Memory B cell (primary cell): ENCODE results near the gene MIER2.

Source experiments
- ATAC-seq: fragments of 150-1000 bp; cut with Tn5 transposase; 2 replicates; pipeline ENCODE4 v1.10.0; 2021; ENCODE audit warnings: low read depth, mild to moderate bottlenecking, moderate library complexity
- DNase-seq, 2 donors: peaks; one replicate each; pipeline ENCODE4 v3.0.0; 2022; ENCODE audit warnings: low spot score in 2 of 2
- H3K27ac Mint-ChIP-seq: one replicate; pipeline ENCODE4 v1.8.0; 2022; ENCODE audit warnings: mild to moderate bottlenecking, moderate library complexity, mixed read lengths
- H3K27me3 Mint-ChIP-seq: one replicate; pipeline ENCODE4 v1.8.0; 2022; ENCODE audit warnings: mixed read lengths
- H3K36me3 Mint-ChIP-seq: one replicate; pipeline ENCODE4 v1.8.0; 2022; ENCODE audit warnings: mild to moderate bottlenecking, mixed read lengths
- H3K4me1 Mint-ChIP-seq: one replicate; pipeline ENCODE4 v1.8.0; 2022; ENCODE audit warnings: mixed read lengths
- H3K4me3 Mint-ChIP-seq: one replicate; pipeline ENCODE4 v1.8.0; 2022; ENCODE audit warnings: mild to moderate bottlenecking, moderate library complexity, mixed read lengths
- H3K9me3 Mint-ChIP-seq: one replicate; pipeline ENCODE4 v1.8.0; 2022; ENCODE audit warnings: mixed read lengths

MIER2 gene

GRCh38 chr19:306151-306900 lies 38.3 kb downstream of the MIER2 start:
- H3K4me3 Mint-ChIP-seq: no peak overlapping the region
- H3K27me3 Mint-ChIP-seq: no peaks in the 10 kb centered on the region
- no peak overlapping the region for H3K27ac Mint-ChIP-seq
- peaks cover 2% of the 10 kb centered on the region for H3K4me1 Mint-ChIP-seq
- no peaks in the 10 kb centered on the region for H3K9me3 Mint-ChIP-seq
- DNase-seq: no peak
- ATAC-seq: no peak
- peaks cover 23% of the 10 kb centered on the region for H3K36me3 Mint-ChIP-seq

DNA sequence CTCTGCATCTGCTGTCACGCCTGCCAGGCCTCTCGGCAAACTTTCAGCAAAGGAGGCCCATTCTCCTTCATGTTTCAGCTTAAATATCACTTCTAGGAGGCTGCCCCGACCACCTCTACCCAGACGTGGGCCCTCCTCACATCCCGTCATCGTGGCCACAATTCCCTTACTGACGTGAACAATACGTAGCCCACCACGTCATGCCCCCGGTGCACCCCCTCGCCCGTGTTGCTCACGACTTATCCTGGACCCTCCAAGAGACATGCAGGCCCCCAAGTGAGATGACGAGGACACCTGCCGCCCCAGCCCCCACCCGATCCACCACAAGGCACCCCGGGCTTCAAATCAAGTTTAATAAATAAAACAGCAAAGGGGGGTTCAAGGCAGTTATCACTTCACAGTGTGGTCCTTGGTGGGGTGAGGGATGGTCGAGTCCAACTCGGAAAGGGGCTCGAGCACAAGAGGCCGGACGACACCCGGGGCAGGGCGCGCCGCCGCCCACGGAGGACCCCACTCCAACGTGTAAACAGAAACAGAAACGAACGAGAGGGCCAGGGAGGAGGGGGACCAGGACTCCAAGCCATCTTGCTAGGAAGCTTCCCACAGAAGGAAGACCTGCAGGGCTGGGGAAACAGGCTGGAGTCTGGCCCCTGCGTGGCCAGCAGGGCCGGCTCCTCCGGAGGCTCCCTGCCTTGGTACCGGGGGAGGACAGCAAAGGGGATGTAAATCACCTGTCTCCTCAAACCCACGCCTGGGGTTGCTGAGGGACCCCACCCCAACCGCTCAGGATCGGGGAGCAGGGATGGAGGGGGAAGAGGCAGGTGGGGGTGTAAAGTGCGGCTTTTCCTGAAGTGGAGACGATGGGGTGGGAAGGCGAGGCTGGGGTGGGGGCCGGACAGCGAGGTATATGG lies 39.1 kb downstream of the MIER2 start:
- H3K4me3 Mint-ChIP-seq: no peak overlapping the region
- no peaks in the 10 kb centered on the region for H3K27me3 Mint-ChIP-seq
- DNase-seq: no peak
- H3K4me1 Mint-ChIP-seq: peaks cover 2% of the 10 kb centered on the region
- H3K36me3 Mint-ChIP-seq: peaks cover 20% of the 10 kb centered on the region
- ATAC-seq: no peak
- H3K9me3 Mint-ChIP-seq: no peaks in the 10 kb centered on the region
- no peak overlapping the region for H3K27ac Mint-ChIP-seq

- peaks cover 17% of the 10 kb centered on the region for H3K27me3 Mint-ChIP-seq
- H3K9me3 Mint-ChIP-seq: no peaks in the 10 kb centered on the region
- no peak for DNase-seq
- peaks cover 2% of the 10 kb centered on the region for H3K4me1 Mint-ChIP-seq
- H3K36me3 Mint-ChIP-seq: no peaks in the 10 kb centered on the region
- no peak for ATAC-seq
- H3K4me3 Mint-ChIP-seq: no peak overlapping the region
- H3K27ac Mint-ChIP-seq: no peak overlapping the region
Measured at GRCh38 chr19:296476-297225, 47.9 kb downstream of the MIER2 start.

GRCh38 chr19:295687-296370 lies 48.8 kb downstream of the MIER2 start:
- Mint-ChIP-seq H3K9me3 (no peaks in the 10 kb centered on the region), H3K4me1 (peaks cover 2% of the 10 kb centered on the region), H3K4me3 (no peak overlapping the region), H3K27ac (no peak overlapping the region), H3K36me3 (no peaks in the 10 kb centered on the region), H3K27me3 (peaks cover 17% of the 10 kb centered on the region)
- no peak for ATAC-seq
- DNase-seq: no peak

DNA sequence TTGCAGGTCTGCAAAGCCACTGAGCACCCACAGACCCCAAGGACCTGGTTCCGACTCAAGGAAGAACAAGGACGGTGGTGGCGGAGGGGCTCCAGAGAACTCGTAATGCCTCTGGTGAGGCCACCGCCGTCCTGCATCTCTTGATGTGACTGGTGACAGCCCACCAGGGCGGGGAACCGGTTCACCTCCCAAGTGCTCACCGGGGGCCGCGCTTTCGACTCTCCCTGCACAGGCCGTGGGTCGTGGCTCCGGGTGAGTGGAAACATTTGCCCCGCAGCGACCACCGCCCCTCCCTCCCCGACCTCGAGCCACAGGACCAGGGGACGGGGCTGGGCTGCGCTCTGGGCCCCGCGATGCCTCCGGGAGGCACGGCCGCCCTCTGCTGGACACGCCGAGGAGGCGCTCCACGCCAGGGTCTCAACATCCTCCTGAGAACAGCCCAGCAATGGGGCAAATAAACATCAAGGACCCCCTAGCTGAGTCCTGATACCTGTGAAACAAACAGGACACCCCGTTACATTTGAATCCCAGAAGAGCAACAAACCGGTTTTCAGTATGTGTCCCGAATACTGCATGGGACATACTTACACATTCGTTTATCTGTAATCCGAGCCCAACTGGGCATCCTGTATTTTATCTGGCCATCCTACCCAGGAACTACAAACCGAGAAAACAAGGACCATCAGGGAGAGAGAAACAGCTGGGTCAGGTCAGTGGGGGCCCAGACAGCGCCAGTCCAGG lies 49.5 kb downstream of the MIER2 start:
- peaks cover 2% of the 10 kb centered on the region for H3K4me1 Mint-ChIP-seq
- H3K4me3 Mint-ChIP-seq: peak overlapping the region; percentile 12
- no peaks in the 10 kb centered on the region for H3K36me3 Mint-ChIP-seq
- no peaks in the 10 kb centered on the region for H3K9me3 Mint-ChIP-seq
- ATAC-seq (peak; percentile 56), DNase-seq (peak in 1 of 2 donors; percentile 50)
- no peak overlapping the region for H3K27ac Mint-ChIP-seq
- peaks cover 17% of the 10 kb centered on the region for H3K27me3 Mint-ChIP-seq

GRCh38 chr19:294341-294945 lies 50.2 kb downstream of the MIER2 start:
- peaks cover 2% of the 10 kb centered on the region for H3K4me1 Mint-ChIP-seq
- no peak overlapping the region for H3K27ac Mint-ChIP-seq
- no peaks in the 10 kb centered on the region for H3K9me3 Mint-ChIP-seq
- ATAC-seq (no peak), DNase-seq (no peak)
- peak overlapping the region; percentile 12 for H3K4me3 Mint-ChIP-seq
- H3K36me3 Mint-ChIP-seq: no peaks in the 10 kb centered on the region
- peaks cover 20% of the 10 kb centered on the region for H3K27me3 Mint-ChIP-seq

DNA sequence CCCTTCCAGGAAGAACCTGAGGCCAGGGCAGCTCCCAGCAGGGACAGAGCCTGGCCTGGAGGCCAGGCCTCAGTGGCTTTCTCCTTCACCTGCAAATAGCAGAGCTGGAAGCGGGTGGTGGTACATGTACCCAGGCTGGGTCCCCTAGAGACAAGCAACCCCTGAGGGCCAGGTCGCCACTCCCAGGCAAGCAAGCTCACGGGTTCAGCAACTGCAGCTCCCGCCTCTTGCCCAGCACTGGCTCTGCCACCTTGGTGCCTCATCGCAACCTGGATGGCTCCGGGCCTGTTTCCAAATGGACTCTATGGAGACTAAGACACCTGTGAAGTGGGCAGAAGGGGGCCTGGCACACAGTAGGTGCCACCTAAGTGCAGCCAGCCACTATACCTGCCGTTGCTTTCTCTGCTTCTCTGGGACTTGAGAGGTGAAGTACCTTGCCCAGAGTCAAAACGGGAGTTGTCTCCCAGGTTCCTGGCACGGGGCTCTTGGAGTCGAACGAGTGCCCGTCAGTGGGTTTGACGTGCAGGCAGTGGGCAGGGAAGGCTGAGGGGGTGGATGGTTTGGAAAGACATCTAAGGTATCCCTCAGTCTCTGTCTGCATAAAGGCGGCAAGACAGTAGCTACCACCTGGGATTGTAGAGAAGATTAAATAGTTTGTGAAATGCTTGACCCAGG lies 51.0 kb downstream of the MIER2 start:
- ATAC-seq: no peak
- H3K4me1 Mint-ChIP-seq: peaks cover 2% of the 10 kb centered on the region
- no peaks in the 10 kb centered on the region for H3K9me3 Mint-ChIP-seq
- no peak overlapping the region for H3K4me3 Mint-ChIP-seq
- H3K27me3 Mint-ChIP-seq: peaks cover 20% of the 10 kb centered on the region
- no peak for DNase-seq
- no peaks in the 10 kb centered on the region for H3K36me3 Mint-ChIP-seq
- H3K27ac Mint-ChIP-seq: no peak overlapping the region

- Mint-ChIP-seq H3K4me3 (no peak overlapping the region), H3K9me3 (no peaks in the 10 kb centered on the region), H3K4me1 (peaks cover 2% of the 10 kb centered on the region), H3K27me3 (peaks cover 22% of the 10 kb centered on the region), H3K27ac (no peak overlapping the region), H3K36me3 (no peaks in the 10 kb centered on the region)
- DNase-seq (no peak), ATAC-seq (no peak)
Measured at GRCh38 chr19:292951-293350, 51.6 kb downstream of the MIER2 start.

DNA sequence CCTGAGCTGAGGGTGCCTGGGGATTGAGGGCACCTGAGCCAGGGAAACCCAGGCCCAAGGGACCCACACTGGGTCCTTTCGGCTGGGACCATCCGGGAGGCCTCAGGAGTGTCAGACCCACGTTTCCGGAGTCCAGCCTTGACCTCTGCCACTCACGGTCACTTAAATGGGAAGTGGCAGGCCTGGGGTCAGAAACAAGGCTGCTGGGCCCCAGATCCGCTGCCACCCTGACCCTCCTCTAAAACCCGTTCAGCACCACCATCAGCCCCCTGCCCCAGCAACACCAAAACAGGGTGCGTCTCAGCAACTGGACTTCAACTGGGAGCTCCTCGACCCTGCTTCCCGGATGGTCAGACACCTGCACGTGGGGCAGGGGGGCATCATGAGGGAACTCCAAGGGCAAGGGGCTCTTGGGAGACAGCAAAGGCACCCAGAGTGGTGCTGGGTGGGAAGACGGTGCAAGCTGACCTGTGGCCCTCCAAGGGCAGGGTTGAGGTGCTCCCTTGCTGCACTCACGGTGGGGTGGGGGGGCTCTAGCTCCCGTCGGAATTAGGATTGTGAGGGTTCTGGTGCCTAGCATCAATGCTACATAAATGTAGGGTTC lies 52.2 kb downstream of the MIER2 start:
- no peak for DNase-seq
- Mint-ChIP-seq H3K27me3 (peaks cover 25% of the 10 kb centered on the region), H3K4me3 (no peak overlapping the region), H3K4me1 (peaks cover 2% of the 10 kb centered on the region), H3K36me3 (no peaks in the 10 kb centered on the region), H3K27ac (no peak overlapping the region), H3K9me3 (no peaks in the 10 kb centered on the region)
- ATAC-seq: no peak

GRCh38 chr19:291561-292280 lies 52.9 kb downstream of the MIER2 start:
- Mint-ChIP-seq H3K27ac (no peak overlapping the region), H3K27me3 (peaks cover 25% of the 10 kb centered on the region), H3K4me1 (peaks cover 2% of the 10 kb centered on the region), H3K9me3 (no peaks in the 10 kb centered on the region), H3K36me3 (no peaks in the 10 kb centered on the region), H3K4me3 (no peak overlapping the region)
- ATAC-seq (no peak), DNase-seq (no peak)

DNA sequence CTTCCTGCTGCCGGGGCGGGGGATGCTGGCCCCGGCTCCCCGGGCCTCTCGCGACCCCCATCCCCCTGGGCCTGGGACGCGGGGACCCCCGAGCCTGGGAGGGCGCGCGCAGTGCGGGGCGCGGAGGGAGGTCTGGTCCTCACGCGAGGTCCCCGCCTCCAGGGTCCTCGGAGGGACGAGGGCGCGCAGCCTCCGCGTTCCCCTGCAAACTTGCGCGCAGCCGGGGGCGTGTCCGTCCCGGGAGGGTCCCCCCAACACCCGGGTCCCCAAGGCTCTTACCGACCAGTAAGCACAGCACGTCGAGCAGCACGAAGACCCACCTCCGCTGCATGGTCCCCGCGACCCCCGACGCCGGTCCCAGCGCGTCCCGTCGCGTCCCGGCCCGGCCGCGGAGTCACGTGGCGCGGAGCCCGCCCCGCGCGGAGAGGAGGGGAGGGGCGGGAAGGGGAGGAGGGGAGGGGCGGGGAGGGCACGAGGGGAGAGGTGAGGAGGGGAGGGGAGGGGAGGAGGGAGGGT lies 53.5 kb downstream of the MIER2 start, which contains the start of gene PLPP2:
TSS of gene PLPP2 (minus strand) at position 398 of the 516 bp plus-strand sequence. CDS start at position 331, 67 bp downstream.
- no peak for DNase-seq
- Mint-ChIP-seq H3K27ac (no peak within 1 kb of the TSS), H3K4me3 (no peak within 1 kb of the TSS), H3K27me3 (peaks cover 22% of the 10 kb centered on the region), H3K9me3 (no peaks in the 10 kb centered on the region), H3K4me1 (peaks cover 2% of the 10 kb centered on the region), H3K36me3 (no peaks in the 10 kb centered on the region)
- ATAC-seq: no peak
